Naive thymus-derived CD8-positive, alpha-beta T cell (primary cell): ENCODE results near the gene PABPC1L. TPM values are rescaled to one million over a fixed set of nuclear protein-coding genes. Genes with fewer than 3 reads are reported as not detected.
A peak's percentile ranks its signal among the peaks of the same experiment; 100 is the strongest.
"Not testable (repeated sequence)": the region's sequence is repeated elsewhere in the genome, so short reads cannot be mapped to it uniquely, and the experiment has no call there.

Experiments used
- ATAC-seq, 2 donors: fragments of 150-1000 bp; cut with Tn5 transposase in 1 of 2; sonication (Bioruptor Pico), chemical (Tn5 transposase) in 1 of 2; 1 replicate in 1 of 2; 2 replicates in 1 of 2; pipeline ENCODE4 v1.10.0; 2021; ENCODE audit warnings: mild to moderate bottlenecking in 2 of 2, moderate library complexity in 2 of 2
- POLR2A ChIA-PET: fragments of 350-600 bp; sonication (Branson Sonifier 250); formaldehyde crosslinking; loops from one replicate; lab custom pipeline; 2021; ENCODE audit warnings: antibody characterized with exemption; lab: Charles Lee
- DNase-seq, 10 donors: peaks; one replicate each; pipeline versions ENCODE4 v3.0.0 to v3.0.0-alpha.2; 2020 to 2022
- H3K27ac Mint-ChIP-seq, 10 donors: one replicate each; pipeline ENCODE4 v1.8.0; 2020 to 2022; ENCODE audit warnings: mild to moderate bottlenecking in 10 of 10, mixed read lengths in 10 of 10, moderate library complexity in 4 of 10, inconsistent platforms in 1 of 10
- H3K27me3 Mint-ChIP-seq, 5 donors: one replicate each; pipeline ENCODE4 v1.8.0; 2021 to 2022; ENCODE audit warnings: mixed read lengths in 5 of 5
- H3K36me3 Mint-ChIP-seq, 3 donors: one replicate each; pipeline ENCODE4 v1.8.0; 2020 to 2022; ENCODE audit warnings: mixed read lengths in 3 of 3, mild to moderate bottlenecking in 2 of 3, inconsistent platforms in 1 of 3
- H3K4me1 Mint-ChIP-seq, 4 donors: one replicate each; pipeline ENCODE4 v1.8.0; 2021 to 2022; ENCODE audit warnings: mixed read lengths in 4 of 4
- H3K4me3 Mint-ChIP-seq, 10 donors: one replicate each; pipeline ENCODE4 v1.8.0; 2020 to 2022; ENCODE audit warnings: mild to moderate bottlenecking in 10 of 10, mixed read lengths in 10 of 10, moderate library complexity in 6 of 10, inconsistent platforms in 1 of 10
- H3K9me3 Mint-ChIP-seq, 9 donors: one replicate each; pipeline ENCODE4 v1.8.0; 2020 to 2022; ENCODE audit warnings: mixed read lengths in 9 of 9, mild to moderate bottlenecking in 3 of 9, inconsistent platforms in 1 of 9, moderate library complexity in 1 of 9
- polyA plus RNA-seq, 3 donors: library from polyadenylated mRNA; unstranded; fragments of 300-500 nt; fragmentation: Illumina TruSeq; gene quantifications; one replicate each; pipeline ENCODE4 v1.2.3, GENCODE V29; 2021
- total RNA-seq, 8 experiments: library from RNA in 2 of 8; stranded (reverse) in 2 of 8; gene quantifications; one replicate each; pipeline ENCODE4 v1.2.3 and lab custom pipeline; 2021 to 2026

PABPC1L gene
- 10 to 100 TPM; 63.2 to 63.4 TPM for total RNA-seq
- under 1 TPM; 0.28 to 0.74 (median 0.73) TPM for polyA plus RNA-seq
- 16.3 to 43.3 (median 25.1) reads per million in 6 experiments for total RNA-seq (lab: John Stamatoyannopoulos, UW)

DNA sequence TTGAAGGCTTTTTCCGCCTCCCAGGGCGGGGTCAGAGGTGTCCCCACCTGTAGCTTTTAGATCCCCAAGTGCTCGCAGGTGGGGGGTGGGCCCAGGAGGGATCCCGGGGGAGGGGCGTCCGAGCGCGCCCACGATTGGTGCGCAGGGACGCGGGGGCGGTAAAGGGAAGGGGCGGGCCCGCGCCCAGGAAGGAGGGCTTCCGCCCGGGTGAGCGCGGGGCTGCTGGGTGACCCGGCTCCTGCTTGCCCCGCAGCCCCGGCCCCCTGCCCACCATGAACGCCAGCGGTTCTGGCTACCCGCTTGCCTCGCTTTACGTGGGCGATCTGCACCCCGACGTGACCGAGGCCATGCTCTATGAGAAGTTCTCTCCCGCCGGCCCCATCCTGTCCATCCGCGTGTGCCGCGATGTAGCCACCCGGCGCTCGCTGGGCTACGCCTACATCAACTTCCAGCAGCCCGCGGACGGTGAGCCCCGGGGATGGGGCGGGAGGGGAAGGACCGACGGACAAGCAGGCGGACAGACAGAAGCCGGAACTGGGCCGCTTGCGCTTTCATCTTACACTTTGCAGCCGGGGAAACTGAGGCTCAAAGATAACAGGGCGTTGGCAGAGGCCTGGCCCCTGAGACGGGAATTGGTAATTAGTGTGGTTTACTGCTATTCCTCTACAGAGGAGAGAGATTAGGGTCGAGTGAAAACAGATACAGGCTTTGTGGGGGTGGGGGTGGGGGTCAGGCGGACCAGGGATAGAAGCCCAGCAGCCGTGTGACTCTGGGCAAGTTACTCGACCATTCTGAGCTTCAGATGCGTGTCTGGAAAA is at the start of gene PABPC1L:
TSS of gene PABPC1L (plus strand) at position 189 of the 818 bp plus-strand sequence. CDS start at position 273, 84 bp downstream.
- H3K27ac Mint-ChIP-seq: peak within 1 kb of the TSS; percentile 24 to 90 (median 56)
- H3K9me3 Mint-ChIP-seq: no peaks in the 10 kb centered on the region
- H3K27me3 Mint-ChIP-seq: no peaks in the 10 kb centered on the region
- ATAC-seq (peak; percentile 95 to 96), DNase-seq (peak; percentile 67 to 85 (median 75))
- POLR2A ChIA-PET: interaction anchor here (0.5 to 3.0 kb wide), 9 partner anchors 8 to 416 kb away, joined by 3 to 20 read pairs (median 4); partner anchors contain the start of genes TOMM34 and YWHAB
- H3K4me3 Mint-ChIP-seq: peak within 1 kb of the TSS; percentile 81 to 90 (median 84)
- H3K36me3 Mint-ChIP-seq: peaks cover 4 to 45% (median 8%) of the 10 kb centered on the region in 3 donors
- H3K4me1 Mint-ChIP-seq: peaks cover 13 to 39% (median 30%) of the 10 kb centered on the region in 4 donors

DNA sequence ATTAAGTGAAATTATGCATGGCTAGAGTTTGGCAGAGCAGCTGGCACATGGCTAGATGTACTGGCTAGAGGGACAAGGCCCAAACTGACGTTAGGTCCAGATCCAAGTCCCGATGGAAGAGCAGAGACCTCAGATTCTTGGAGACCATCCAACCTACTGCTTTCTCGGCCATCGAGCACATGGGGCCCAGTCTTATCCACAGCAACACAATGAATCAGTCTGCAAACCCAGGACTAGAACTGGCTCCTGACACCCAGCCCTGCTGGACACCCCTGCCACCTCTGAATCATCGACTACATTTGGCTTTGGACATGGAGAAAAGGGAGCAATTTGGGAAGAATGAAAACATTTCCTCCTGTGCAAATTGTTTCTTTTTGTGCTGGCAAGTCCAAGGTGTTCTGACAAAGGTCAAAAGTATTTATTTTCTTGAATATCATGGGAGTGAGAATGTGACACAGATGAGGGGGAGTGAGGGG is 48.3 kb upstream of the PABPC1L start:
- Mint-ChIP-seq H3K4me3 (peak overlapping the region in 3 of 10 donors; percentile 41 to 61 (median 58)), H3K36me3 (no peaks in the 10 kb centered on the region), H3K27me3 (no peaks in the 10 kb centered on the region), H3K4me1 (peaks cover 11 to 32% (median 24%) of the 10 kb centered on the region in 4 donors), H3K27ac (peak overlapping the region in 5 of 10 donors; percentile 69 to 91 (median 82)), H3K9me3 (peaks cover 0 to 5% (median 0%) of the 10 kb centered on the region in 9 donors)
- DNase-seq (no peak), ATAC-seq (no peak)
- POLR2A ChIA-PET: no interaction called here

DNA sequence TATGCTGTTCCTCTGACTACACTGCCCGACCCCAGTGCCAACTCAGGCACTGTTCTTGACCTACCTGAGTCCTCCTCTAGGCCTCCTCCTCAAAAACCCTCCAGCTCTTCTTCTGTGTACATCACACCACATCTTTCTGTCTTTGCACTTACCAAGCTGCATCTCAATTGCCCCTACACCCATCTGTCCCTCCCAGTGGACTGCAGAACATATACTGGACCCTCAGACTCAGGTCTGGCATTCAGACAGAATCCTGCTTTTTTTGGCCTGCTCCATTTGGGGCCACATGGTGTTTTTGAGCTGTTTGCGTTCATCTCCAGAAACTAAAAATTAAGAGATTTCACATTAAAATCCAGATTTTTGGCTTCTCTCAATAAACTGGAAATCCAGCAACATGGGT is 47.6 kb upstream of the PABPC1L start:
- Mint-ChIP-seq H3K27ac (peak overlapping the region; percentile 6 to 91 (median 71)), H3K9me3 (no peaks in the 10 kb centered on the region), H3K27me3 (peaks cover 0 to 1% (median 0%) of the 10 kb centered on the region in 5 donors), H3K36me3 (no peaks in the 10 kb centered on the region), H3K4me1 (peaks cover 12 to 29% (median 23%) of the 10 kb centered on the region in 4 donors), H3K4me3 (peak overlapping the region in 8 of 10 donors; percentile 7 to 65 (median 52))
- peak in 1 of 2 donors; percentile 27 for ATAC-seq
- DNase-seq: no peak
- POLR2A ChIA-PET: no interaction called here

DNA sequence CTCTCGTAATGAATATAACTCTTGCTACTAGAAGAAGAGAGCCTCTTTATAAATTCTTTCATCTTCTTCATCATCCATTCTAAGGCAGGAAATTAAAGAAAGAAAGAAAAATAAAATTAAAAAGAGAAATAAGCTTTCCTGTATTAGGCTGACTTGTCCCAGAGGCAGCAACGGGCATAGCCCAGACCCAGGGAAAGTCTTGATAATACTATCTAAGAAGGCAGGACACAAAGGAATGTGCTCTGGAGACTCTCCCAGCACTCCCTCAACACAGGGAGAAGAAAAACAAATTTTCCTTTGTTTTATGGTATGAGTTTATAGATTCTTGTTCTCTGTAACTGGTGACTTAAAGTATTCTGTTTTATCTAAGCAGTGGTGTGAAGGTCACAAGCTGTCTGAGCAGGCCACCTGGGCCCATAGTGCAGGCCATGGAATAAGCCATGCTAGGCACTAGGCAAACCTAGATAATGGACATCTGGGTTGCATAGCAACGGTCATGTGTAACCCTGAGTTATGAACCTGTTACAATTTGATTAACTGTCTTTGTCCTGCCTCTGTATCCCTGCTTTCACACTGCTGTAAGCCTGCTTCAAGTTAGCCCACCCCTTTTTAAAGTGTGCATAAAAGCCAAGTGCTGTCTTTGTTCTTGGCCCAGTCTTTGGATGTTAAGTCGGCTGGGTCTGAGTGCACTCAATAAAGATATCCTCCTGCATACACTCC is 46.3 kb upstream of the PABPC1L start:
- H3K27me3 Mint-ChIP-seq, H3K36me3 Mint-ChIP-seq, ATAC-seq, DNase-seq, H3K27ac Mint-ChIP-seq, H3K4me3 Mint-ChIP-seq, H3K9me3 Mint-ChIP-seq, POLR2A ChIA-PET: not testable (repeated sequence)
- peaks cover 12 to 35% (median 28%) of the 10 kb centered on the region in 4 donors for H3K4me1 Mint-ChIP-seq

DNA sequence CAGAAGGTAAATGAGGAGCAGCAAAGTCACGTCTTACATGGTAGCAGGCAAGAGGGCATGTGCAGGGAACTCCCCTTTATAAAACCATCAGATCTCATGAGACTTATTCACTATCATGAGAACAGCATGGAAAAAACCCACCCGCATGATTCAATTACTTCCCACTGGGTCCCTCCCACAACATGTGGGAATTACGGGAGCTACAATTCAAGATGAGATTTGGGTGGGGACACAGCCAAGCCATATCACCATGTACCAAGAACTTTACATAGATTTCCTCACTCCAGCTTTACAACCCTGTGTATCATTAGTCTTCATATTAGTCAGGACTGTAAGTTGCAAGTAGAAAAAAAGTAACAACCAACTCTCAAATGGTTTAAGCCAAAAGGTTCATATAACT is 45.4 kb upstream of the PABPC1L start:
- DNase-seq, H3K36me3 Mint-ChIP-seq, H3K4me3 Mint-ChIP-seq, H3K27ac Mint-ChIP-seq, H3K9me3 Mint-ChIP-seq, POLR2A ChIA-PET, ATAC-seq, H3K27me3 Mint-ChIP-seq: not testable (repeated sequence)
- peaks cover 12 to 28% (median 24%) of the 10 kb centered on the region in 4 donors for H3K4me1 Mint-ChIP-seq

DNA sequence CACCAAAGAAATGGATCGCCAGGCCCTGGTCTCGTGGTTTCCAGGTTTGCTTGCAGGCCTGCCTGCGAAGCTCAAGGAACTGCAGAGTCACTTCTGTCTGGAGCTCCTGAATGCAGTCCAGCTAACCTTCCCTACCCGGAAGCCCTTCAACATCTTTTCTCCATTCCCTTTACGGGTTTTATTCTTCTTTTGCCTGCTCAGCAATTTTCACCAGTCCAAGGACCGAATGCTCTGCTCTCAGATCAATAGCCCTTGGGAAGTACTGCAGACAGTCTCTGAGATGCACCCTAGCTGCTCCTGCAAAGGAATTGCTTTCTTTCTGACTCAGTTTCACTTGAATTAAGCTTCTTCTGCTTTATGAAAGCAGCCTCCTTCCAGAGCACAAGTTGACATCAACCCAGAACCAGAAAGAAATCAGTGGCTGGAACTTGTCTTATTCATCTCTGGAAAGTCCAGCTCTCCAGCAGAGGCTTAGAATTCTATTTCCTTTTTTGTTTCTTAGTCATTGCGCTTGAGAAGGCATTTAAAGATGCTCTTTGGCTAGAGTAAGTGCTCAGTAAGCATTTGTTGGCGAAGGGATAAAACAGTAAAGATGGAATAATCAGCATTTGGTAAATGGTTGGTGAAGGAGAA is 43.0 kb upstream of the PABPC1L start:
- H3K36me3 Mint-ChIP-seq: no peaks in the 10 kb centered on the region
- DNase-seq (no peak), ATAC-seq (no peak)
- no peak overlapping the region for H3K27ac Mint-ChIP-seq
- H3K27me3 Mint-ChIP-seq: peaks cover 0 to 4% (median 1%) of the 10 kb centered on the region in 5 donors
- H3K4me3 Mint-ChIP-seq: peak overlapping the region in 9 of 10 donors; percentile 38 to 76 (median 71)
- POLR2A ChIA-PET: interaction anchor here (0.6 to 0.7 kb wide), 2 partner anchors 181 to 407 kb away, joined by 3 to 4 read pairs; no protein-coding TSS in a partner anchor
- H3K4me1 Mint-ChIP-seq: peaks cover 5 to 23% (median 15%) of the 10 kb centered on the region in 4 donors
- no peaks in the 10 kb centered on the region for H3K9me3 Mint-ChIP-seq

DNA sequence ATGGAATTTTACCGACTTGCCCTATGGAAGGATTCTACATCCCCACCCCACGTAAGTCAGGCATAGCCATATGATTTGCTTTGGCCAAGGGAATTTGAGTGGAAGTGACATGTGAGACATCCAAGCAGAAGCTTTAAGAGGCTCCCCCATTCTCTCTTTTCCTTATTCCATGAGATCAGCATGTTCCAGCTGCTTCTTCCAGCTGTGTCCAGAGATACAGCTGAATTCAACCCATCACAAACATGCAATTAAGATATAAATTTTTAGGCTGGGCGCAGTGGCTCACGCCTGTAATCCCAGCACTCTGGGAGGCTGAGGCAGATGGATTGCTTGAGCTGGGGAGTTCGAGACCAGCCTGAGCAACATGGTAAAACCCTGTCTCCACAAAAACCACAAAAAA is 40.4 kb upstream of the PABPC1L start:
- no peak overlapping the region for H3K4me3 Mint-ChIP-seq
- H3K27ac Mint-ChIP-seq: no peak overlapping the region
- H3K4me1 Mint-ChIP-seq: peaks cover 2 to 10% (median 5%) of the 10 kb centered on the region in 4 donors
- no peak for ATAC-seq
- POLR2A ChIA-PET: interaction anchor here (0.5 to 0.6 kb wide), 3 partner anchors 64 to 340 kb away, joined by 3 to 4 read pairs (median 3); no protein-coding TSS in a partner anchor
- H3K27me3 Mint-ChIP-seq: peaks cover 0 to 4% (median 1%) of the 10 kb centered on the region in 5 donors
- no peak for DNase-seq
- no peaks in the 10 kb centered on the region for H3K9me3 Mint-ChIP-seq
- no peaks in the 10 kb centered on the region for H3K36me3 Mint-ChIP-seq

DNA sequence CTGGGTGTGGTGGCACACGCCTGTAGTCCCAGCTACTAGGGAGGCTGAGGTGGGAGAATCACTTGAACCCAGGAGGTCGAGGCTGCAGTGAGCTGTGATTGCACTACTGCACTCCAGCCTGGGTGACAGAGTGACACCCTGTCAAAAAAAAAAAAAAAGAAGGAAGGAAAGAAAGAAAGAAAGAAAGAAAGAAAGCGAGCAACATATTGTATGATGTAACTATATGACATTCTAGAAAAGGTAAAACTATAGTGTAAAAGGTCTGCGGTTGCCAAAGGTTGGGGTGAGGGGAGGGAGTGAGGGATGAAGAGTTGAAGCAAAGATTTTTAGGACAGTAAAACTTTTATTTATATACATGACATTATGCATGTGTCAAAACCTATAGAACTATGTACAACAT is 27.5 kb upstream of the PABPC1L start:
- Mint-ChIP-seq H3K4me1 (peaks cover 18 to 48% (median 36%) of the 10 kb centered on the region in 4 donors), H3K27ac (peak overlapping the region; percentile 15 to 99 (median 78))
- H3K4me3 Mint-ChIP-seq, H3K36me3 Mint-ChIP-seq, ATAC-seq, H3K9me3 Mint-ChIP-seq, DNase-seq, POLR2A ChIA-PET, H3K27me3 Mint-ChIP-seq: not testable (repeated sequence)

DNA sequence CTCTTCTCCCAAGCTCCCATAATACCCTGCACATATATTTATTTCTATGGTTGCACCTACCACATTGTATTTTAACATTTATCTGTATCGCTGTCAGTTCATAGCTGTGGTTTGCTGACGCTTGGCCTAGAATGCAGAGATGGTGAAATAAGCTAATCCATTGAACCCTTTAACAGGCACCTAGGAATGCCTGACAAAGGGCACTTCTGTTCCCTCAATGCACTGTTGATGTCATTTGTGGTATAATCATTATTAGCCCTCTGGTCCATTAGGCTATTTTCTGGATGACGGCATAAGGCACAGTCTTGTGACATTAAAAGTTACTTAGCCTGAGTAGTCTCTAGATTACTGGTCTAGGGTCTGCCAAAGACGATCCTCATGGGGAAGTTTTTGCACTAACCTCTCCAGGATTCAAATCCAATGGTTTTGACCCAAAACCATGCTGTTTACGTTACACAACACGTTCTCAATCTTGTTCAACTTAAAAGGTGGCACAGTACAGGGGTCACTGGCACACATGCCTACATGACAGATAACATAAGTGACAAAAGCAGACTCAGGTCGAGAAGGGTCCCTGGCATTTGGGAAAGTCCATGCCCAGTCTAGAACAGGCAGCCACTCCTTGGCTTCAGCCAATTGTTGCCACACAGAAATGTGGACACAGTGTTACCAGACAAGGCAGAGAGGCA is 26.5 kb upstream of the PABPC1L start:
- Mint-ChIP-seq H3K4me3 (peak overlapping the region in 9 of 10 donors; percentile 69 to 98 (median 95)), H3K9me3 (no peaks in the 10 kb centered on the region), H3K36me3 (peaks cover 0 to 3% (median 0%) of the 10 kb centered on the region in 3 donors), H3K27me3 (no peaks in the 10 kb centered on the region), H3K27ac (peak overlapping the region in 9 of 10 donors; percentile 91 to 99 (median 97)), H3K4me1 (peaks cover 21 to 53% (median 44%) of the 10 kb centered on the region in 4 donors)
- POLR2A ChIA-PET: interaction anchor here (1.4 kb wide), 1 partner anchor 9 kb away, joined by 4 read pairs; no protein-coding TSS in a partner anchor
- no peak for DNase-seq
- no peak for ATAC-seq

DNA sequence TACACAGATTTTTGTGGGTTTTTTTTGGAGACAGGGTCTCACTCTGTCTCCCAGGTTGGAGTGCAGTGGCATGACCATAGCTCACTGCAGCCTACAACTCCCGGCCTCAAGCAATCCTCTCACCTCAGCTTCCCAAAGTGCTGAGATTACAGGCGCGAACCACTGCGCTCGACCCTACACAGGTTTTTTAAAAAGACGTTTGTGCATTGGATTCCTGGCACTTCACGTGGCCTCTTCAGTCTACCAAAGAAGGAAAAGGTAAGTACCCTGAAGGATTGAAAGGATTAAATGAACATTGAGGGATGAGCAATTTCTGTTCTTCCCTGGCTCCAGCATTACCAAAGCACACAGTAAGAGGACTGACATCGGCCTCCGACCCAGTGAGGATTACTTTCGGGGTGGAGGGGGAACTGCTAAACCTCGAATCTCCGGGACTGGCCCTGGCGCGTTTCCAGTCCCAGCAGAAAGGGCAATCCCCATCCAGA is 24.9 kb upstream of the PABPC1L start:
- no peaks in the 10 kb centered on the region for H3K27me3 Mint-ChIP-seq
- no peaks in the 10 kb centered on the region for H3K9me3 Mint-ChIP-seq
- H3K4me3 Mint-ChIP-seq: peak overlapping the region; percentile 88 to 98 (median 95)
- POLR2A ChIA-PET: interaction anchor here (0.6 to 1.8 kb wide), 17 partner anchors 10 to 907 kb away, joined by 3 to 21 read pairs (median 4); partner anchors contain the start of genes DNTTIP1, PABPC1L, STK4 and TOMM34
- peaks cover 29 to 63% (median 59%) of the 10 kb centered on the region in 4 donors for H3K4me1 Mint-ChIP-seq
- H3K27ac Mint-ChIP-seq: peak overlapping the region; percentile 91 to 99 (median 97)
- H3K36me3 Mint-ChIP-seq: peaks cover 0 to 16% (median 0%) of the 10 kb centered on the region in 3 donors
- ATAC-seq: peak; percentile 9 to 10
- no peak for DNase-seq
